Stimulated activated memory B cell treated with anti-CD40 and anti-IgM and Interleukin-4, amounts not matched to agents 10 μg/mL and 1 μg/mL and 100 μg/mL, for 72 hours (primary cell): Measurements from ENCODE around the gene BAD.

Experiments used
- ATAC-seq: fragments of 150-1000 bp; cut with Tn5 transposase; 2 replicates; pipeline ENCODE4 v1.10.0; 2021
- H3K27ac Mint-ChIP-seq: one replicate; pipeline ENCODE4 v1.8.0; 2022; ENCODE audit warnings: mild to moderate bottlenecking, mixed read lengths
- H3K27me3 Mint-ChIP-seq: one replicate; pipeline ENCODE4 v1.8.0; 2022; ENCODE audit warnings: mixed read lengths
- H3K36me3 Mint-ChIP-seq: one replicate; pipeline ENCODE4 v1.8.0; 2022; ENCODE audit warnings: mixed read lengths
- H3K4me1 Mint-ChIP-seq: one replicate; pipeline ENCODE4 v1.8.0; 2022; ENCODE audit warnings: mixed read lengths
- H3K4me3 Mint-ChIP-seq: one replicate; pipeline ENCODE4 v1.8.0; 2022; ENCODE audit warnings: mild to moderate bottlenecking, moderate library complexity, mixed read lengths
- H3K9me3 Mint-ChIP-seq: one replicate; pipeline ENCODE4 v1.8.0; 2022; ENCODE audit warnings: mixed read lengths

BAD gene

DNA sequence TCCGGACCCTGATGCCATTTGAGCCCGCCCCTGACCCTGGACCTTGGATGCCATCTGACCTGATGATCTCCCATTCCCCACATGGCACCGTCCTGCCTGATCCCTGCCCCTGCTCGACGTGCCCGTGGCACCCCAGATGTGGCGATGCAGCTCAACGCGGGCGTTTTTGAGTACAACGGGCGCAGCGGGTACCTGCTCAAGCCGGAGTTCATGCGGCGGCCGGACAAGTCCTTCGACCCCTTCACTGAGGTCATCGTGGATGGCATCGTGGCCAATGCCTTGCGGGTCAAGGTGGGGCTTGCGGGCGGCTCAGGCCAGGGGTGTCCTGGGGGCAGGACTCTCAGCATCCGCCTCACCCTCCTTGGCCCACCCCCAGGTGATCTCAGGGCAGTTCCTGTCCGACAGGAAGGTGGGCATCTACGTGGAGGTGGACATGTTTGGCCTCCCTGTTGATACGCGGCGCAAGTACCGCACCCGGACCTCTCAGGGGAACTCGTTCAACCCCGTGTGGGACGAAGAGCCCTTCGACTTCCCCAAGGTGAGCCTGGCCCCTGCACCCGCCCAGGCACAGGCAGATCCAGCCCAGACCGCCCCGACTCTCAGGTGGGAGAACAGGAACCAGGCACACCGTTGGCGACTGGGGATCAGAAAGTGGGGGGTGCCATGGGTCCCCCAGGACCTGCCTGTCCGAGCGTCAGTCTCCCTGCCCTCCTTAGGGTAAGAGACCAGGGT is 22.0 kb downstream of the BAD start:
- H3K9me3 Mint-ChIP-seq: no peaks in the 10 kb centered on the region
- H3K27me3 Mint-ChIP-seq: no peaks in the 10 kb centered on the region
- ATAC-seq: no peak
- H3K4me1 Mint-ChIP-seq: peaks cover 15% of the 10 kb centered on the region
- no peak overlapping the region for H3K27ac Mint-ChIP-seq
- no peak overlapping the region for H3K4me3 Mint-ChIP-seq
- H3K36me3 Mint-ChIP-seq: peaks cover 39% of the 10 kb centered on the region

DNA sequence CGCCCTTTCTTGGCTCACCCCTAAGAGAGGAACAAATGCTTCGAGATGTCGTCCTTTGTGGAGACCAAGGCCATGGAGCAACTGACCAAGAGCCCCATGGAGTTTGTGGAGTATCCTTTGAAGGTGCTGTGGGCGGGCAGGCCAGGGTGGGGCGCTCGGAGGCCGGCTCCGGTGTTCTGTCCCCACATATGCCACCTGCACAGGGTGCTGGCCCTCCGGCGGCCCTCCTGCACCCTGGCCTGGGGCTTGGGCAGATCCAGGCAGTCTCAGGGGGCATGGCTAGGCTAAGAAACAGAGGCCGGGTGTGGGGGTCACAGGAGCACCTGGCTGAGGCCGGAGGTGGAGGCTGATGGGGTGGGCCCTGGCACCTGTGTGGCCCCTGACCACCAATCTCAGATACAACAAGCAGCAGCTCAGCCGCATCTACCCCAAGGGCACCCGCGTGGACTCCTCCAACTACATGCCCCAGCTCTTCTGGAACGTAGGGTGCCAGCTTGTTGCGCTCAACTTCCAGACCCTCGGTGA is 22.8 kb downstream of the BAD start:
- H3K36me3 Mint-ChIP-seq: peaks cover 39% of the 10 kb centered on the region
- peaks cover 15% of the 10 kb centered on the region for H3K4me1 Mint-ChIP-seq
- H3K4me3 Mint-ChIP-seq: no peak overlapping the region

DNA sequence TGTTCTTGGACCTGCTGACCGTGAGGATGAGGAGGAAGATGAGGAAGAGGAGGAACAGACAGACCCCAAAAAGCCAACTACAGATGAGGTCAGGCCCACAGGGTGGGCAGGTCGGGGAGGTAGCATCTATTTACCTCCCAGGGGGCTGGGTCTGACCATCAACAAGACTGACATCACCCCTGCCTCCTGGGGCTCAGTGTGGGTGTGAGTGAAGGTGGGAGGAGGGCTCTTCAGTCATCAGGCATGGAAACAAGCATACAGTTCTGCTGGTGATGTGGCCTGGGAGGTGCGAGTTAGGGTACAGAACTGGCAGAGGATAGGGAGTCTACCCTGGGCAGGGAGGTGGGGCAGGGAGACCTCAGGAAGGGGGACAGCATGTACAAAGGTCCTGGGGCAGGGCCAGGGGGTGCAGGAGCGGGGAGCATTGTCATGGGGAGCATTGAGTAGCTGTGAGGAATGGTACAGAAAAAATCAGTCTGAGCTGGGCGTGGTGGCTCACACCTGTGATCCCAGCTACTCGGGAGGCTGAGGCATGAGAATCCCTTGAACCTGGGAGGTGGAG is 24.2 kb downstream of the BAD start:
- ATAC-seq: peak; percentile 49
- Mint-ChIP-seq H3K27me3 (no peaks in the 10 kb centered on the region), H3K27ac (peak overlapping the region; percentile 61), H3K4me1 (peaks cover 15% of the 10 kb centered on the region), H3K9me3 (no peaks in the 10 kb centered on the region), H3K4me3 (no peak overlapping the region), H3K36me3 (peaks cover 39% of the 10 kb centered on the region)

More for the DNA sequence above, 22.8 kb downstream of the BAD start:
- Mint-ChIP-seq H3K27me3 (no peaks in the 10 kb centered on the region), H3K9me3 (no peaks in the 10 kb centered on the region), H3K27ac (no peak overlapping the region)
- no peak for ATAC-seq

DNA sequence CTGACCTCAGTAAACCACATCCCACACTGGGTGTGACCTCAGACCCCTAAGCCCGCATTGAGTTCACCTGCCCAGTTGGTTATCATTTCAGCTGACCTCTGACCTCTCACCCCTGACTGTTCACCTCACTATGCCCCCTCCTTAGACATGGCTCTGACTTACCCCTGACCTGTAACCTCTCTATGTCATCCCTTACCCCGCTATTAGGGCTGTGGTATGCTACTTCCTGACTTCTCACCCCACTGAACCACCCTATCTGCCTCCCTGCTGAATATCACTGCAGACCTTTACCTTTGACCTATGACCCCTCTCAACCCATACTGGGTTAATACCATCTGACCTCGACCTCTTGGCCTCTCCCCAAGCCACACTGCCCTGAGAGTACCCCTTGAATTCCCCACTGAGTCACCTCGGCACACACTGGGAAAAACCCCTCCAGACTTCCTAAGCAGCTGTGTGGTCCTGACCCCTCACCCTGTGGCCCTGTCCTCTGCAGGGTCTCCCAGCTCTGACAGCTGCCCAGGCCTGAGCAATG is 24.9 kb downstream of the BAD start:
- no peaks in the 10 kb centered on the region for H3K9me3 Mint-ChIP-seq
- peak overlapping the region; percentile 61 for H3K27ac Mint-ChIP-seq
- H3K36me3 Mint-ChIP-seq: peaks cover 39% of the 10 kb centered on the region
- no peaks in the 10 kb centered on the region for H3K27me3 Mint-ChIP-seq
- ATAC-seq: peak; percentile 54
- H3K4me3 Mint-ChIP-seq: no peak overlapping the region
- peaks cover 15% of the 10 kb centered on the region for H3K4me1 Mint-ChIP-seq

DNA sequence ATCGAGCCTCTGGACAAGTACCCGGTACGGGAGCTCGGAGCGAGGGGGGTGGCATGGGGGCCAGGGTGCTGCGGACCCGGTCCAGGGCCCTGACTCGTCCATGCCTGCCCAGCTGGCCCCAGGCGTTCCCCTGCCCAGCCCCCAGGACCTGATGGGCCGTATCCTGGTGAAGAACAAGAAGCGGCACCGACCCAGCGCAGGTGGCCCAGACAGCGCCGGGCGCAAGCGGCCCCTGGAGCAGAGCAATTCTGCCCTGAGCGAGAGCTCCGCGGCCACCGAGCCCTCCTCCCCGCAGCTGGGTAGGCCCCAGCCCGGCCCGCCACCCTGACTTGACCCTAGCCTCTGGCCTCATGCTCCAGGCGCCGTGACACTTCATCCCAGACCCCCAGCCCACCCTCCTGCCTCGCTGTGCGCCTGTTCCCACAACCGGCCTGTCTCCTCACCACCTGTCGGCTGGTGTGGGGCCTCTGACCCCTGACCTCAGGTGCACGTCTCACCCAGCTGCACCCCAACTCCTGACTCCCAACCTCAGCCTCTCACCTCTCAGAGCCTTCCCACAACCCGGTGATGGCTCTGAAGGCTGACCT is 25.4 kb downstream of the BAD start:
- H3K4me1 Mint-ChIP-seq: peaks cover 15% of the 10 kb centered on the region
- no peak overlapping the region for H3K4me3 Mint-ChIP-seq
- H3K27ac Mint-ChIP-seq: no peak overlapping the region
- H3K9me3 Mint-ChIP-seq: no peaks in the 10 kb centered on the region
- no peaks in the 10 kb centered on the region for H3K27me3 Mint-ChIP-seq
- peaks cover 39% of the 10 kb centered on the region for H3K36me3 Mint-ChIP-seq
- ATAC-seq: peak; percentile 4

DNA sequence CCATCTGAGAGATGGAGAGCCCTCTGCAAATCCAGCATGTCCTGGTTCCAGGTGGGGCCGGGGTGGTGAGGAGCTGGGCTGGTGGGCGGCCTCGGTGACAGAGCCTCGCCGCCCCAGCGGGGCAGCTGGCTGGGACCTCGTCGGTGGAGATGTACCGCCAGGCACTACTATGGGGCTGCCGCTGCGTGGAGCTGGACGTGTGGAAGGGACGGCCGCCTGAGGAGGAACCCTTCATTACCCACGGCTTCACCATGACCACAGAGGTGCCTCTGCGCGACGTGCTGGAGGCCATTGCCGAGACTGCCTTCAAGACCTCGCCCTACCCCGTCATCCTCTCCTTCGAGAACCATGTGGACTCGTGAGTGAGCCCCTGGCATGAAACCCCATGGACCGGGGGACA is 26.1 kb downstream of the BAD start:
- ATAC-seq: no peak
- no peaks in the 10 kb centered on the region for H3K9me3 Mint-ChIP-seq
- H3K4me1 Mint-ChIP-seq: peaks cover 22% of the 10 kb centered on the region
- H3K27me3 Mint-ChIP-seq: no peaks in the 10 kb centered on the region
- no peak overlapping the region for H3K4me3 Mint-ChIP-seq
- peaks cover 39% of the 10 kb centered on the region for H3K36me3 Mint-ChIP-seq
- H3K27ac Mint-ChIP-seq: no peak overlapping the region

DNA sequence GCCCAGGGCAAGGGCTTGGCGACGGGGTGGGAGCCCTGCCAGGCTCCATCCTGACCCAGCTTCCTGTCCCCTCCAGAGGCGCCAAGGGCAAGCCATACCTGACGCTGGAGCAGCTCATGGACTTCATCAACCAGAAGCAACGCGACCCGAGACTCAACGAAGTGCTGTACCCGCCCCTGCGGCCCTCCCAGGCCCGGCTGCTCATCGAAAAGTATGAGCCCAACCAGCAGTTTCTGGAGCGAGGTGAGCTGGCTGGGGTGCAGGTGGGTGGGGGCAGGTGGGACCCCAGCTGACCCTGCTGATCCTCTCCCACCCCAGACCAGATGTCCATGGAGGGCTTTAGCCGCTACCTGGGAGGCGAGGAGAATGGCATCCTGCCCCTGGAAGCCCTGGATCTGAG is 28.2 kb downstream of the BAD start:
- no peak for ATAC-seq
- H3K36me3 Mint-ChIP-seq: peaks cover 23% of the 10 kb centered on the region

DNA sequence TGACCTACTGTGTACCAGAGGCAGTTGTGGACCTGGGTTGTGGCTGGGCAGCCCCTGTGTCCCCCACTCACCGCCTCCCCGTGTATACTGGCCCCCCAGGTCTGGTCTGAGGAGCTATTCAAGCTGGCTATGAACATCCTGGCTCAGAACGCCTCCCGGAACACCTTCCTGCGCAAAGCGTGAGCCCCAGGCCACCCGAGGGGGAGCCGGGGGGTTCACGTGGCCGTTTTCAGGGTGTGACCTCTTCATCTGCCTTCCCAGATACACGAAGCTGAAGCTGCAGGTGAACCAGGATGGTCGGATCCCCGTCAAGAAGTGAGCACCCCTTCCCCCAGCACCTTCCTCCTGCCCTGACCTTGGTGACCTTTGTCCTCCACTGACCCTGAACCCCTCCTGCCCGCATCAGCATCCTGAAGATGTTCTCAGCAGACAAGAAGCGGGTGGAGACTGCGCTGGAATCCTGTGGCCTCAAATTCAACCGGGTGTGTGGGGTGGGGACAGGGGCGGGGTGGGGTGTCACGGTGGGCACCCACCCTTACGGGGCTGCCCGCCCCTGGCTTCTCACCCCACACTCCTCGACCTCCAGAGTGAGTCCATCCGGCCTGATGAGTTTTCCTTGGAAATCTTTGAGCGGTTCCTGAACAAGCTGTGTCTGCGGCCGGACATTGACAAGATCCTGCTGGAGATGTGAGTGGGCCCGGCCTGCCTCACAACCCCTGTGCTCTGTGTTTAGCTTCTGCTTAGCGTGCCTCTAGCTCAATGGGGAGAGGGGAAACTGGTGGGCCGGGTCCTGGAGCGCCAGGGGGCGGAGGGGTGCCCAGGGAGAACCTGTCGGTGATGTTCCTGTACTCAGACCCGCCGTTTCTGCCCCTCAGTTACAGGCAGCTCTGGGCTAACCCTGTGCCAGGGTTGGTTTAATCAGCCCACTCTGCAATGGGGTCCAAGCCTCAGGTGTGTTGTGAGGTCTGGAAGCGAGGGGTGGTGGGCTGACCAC is 29.0 kb downstream of the BAD start:
- H3K27me3 Mint-ChIP-seq: no peaks in the 10 kb centered on the region
- peaks cover 22% of the 10 kb centered on the region for H3K36me3 Mint-ChIP-seq
- H3K9me3 Mint-ChIP-seq: no peaks in the 10 kb centered on the region
- peaks cover 45% of the 10 kb centered on the region for H3K4me1 Mint-ChIP-seq
- no peak overlapping the region for H3K27ac Mint-ChIP-seq
- no peak overlapping the region for H3K4me3 Mint-ChIP-seq
- ATAC-seq: no peak

More for the DNA sequence above, 28.2 kb downstream of the BAD start:
- Mint-ChIP-seq H3K27me3 (no peaks in the 10 kb centered on the region), H3K27ac (no peak overlapping the region), H3K9me3 (no peaks in the 10 kb centered on the region), H3K4me1 (peaks cover 38% of the 10 kb centered on the region), H3K4me3 (no peak overlapping the region)

DNA sequence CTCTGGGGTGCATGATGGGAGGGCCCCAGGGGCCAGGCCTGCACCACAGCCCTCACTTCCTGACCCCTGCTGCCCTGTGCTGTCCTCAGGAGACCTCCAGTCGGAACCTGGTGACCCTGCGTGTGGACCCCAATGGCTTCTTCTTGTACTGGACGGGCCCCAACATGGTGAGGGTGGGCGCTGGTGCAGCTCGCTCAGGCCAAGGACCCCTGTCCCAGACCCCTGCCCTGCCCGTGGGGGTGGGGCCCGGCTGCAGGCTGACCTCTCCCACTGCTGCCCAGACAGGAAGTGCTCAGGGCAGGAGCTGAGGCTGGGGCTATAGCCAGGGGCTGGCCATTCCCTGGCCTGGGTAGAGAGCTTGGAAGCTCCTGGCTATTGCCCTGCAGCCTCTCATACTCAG is 30.1 kb downstream of the BAD start:
- Mint-ChIP-seq H3K4me3 (no peak overlapping the region), H3K9me3 (no peaks in the 10 kb centered on the region)
- ATAC-seq: no peak

DNA sequence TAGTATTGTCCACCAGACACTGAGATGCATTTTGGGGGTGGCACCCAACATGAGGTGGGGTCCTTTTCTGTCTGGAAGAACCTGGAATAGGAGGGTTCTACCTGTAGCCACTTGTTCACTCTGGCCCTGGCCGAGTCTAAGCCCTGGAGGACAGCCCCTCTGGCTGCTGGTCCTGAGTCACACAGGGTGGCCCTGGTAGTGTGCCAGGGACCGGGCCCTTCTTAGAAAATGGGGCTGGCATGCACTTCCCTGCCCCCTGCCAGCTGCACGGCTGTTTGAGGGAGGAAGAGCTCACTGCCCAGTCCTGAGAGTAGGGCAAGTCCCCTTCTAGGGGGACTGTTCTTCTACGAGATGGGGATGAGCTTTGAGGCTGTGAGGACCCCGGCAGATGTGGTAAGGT is 31.0 kb downstream of the BAD start:
- H3K4me3 Mint-ChIP-seq: no peak overlapping the region
- peaks cover 8% of the 10 kb centered on the region for H3K36me3 Mint-ChIP-seq
- no peaks in the 10 kb centered on the region for H3K9me3 Mint-ChIP-seq
- H3K27ac Mint-ChIP-seq: no peak overlapping the region
- no peaks in the 10 kb centered on the region for H3K27me3 Mint-ChIP-seq
- ATAC-seq: no peak
- H3K4me1 Mint-ChIP-seq: peaks cover 37% of the 10 kb centered on the region

More for the DNA sequence above, 30.1 kb downstream of the BAD start:
- Mint-ChIP-seq H3K27me3 (no peaks in the 10 kb centered on the region), H3K27ac (peak overlapping the region; percentile 9), H3K4me1 (peaks cover 40% of the 10 kb centered on the region), H3K36me3 (peaks cover 11% of the 10 kb centered on the region)

DNA sequence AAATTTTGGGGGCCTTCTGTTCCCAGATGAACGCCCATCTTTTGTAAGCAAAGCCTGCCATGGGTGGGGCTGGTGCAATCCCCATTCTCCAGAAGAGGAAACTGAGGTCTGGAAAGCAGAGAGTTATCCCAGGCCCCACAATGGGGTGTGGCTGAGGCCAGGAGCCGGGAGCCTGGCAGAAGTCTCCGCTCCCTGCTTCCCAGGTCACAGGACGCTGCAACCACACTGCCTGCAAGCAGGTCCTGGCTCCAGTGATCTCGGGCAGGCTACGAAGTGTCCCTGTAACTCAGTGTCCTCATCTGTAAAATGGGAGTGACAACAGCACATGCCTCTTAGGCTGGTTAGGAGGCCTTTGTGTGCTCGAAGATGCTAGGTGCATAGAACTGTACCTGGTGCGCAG is 31.4 kb downstream of the BAD start:
- Mint-ChIP-seq H3K4me1 (peaks cover 39% of the 10 kb centered on the region), H3K4me3 (no peak overlapping the region), H3K9me3 (no peaks in the 10 kb centered on the region)

DNA sequence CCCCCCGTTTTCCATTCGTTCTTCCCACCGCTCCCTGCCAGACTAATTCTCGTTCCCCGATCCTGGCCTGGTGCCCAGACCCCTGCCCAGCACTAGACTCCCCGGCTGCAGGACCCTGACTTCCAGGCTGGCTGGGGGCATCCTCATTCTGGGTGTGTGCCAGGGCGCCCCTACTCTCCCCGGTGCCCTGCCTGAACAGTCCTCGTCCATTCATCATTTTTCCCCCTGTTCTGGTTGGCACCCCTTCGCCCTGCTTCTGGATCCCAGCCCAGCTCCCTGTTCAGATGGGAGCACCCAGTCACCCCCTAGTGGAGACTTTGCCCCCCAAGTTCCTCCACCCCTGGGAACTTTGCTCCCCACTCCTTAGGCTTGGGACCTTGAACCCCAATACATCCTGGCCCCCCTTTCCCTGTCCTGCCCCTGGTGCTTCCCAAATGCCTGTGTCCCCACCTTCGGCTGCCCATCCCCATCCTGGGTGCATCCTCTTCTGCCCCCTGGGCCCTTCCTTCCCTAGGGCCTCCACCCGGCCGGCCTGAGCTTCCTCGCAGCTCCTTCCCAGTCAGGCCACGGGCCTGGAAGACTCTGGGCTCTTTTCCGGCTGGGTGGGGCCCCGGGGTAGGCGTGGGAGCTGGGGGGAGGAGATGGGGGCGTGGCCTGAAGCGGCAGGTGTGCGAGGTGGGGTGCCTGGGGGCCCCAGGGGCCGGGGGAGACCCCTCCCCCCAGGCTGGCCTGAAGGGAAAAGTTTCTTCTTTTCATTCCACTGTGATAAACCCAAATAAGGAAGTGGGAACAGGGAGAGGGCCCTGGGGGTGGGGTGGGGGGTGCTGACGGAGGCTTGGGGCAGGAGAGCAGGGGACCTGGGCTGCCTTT is 32.2 kb downstream of the BAD start:
- H3K4me1 Mint-ChIP-seq: peaks cover 47% of the 10 kb centered on the region
- ATAC-seq: no peak
- H3K9me3 Mint-ChIP-seq: no peaks in the 10 kb centered on the region
- H3K36me3 Mint-ChIP-seq: no peaks in the 10 kb centered on the region
- no peaks in the 10 kb centered on the region for H3K27me3 Mint-ChIP-seq
- peak overlapping the region; percentile 86 for H3K4me3 Mint-ChIP-seq
- peak overlapping the region; percentile 36 for H3K27ac Mint-ChIP-seq

More for the DNA sequence above, 31.4 kb downstream of the BAD start:
- H3K27me3 Mint-ChIP-seq: no peaks in the 10 kb centered on the region
- ATAC-seq: no peak
- no peak overlapping the region for H3K27ac Mint-ChIP-seq
- peaks cover 4% of the 10 kb centered on the region for H3K36me3 Mint-ChIP-seq

DNA sequence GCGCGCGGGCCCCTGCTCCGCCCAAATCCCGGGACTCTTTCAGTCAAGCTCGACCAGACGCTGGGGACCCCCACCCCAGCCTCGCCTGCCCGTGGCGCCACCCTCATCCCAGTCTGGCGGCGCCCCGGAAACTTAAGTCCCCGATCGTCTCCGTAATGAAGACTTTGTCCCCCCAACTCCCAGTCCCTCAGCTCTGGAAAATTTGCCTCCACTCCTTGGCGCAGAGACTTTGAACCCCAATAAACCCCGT is 32.8 kb downstream of the BAD start:
- Mint-ChIP-seq H3K27me3 (no peaks in the 10 kb centered on the region), H3K27ac (peak overlapping the region; percentile 36)
- ATAC-seq: no peak

More for the DNA sequence above, 32.8 kb downstream of the BAD start:
- H3K36me3 Mint-ChIP-seq: no peaks in the 10 kb centered on the region
- no peaks in the 10 kb centered on the region for H3K9me3 Mint-ChIP-seq
- H3K4me1 Mint-ChIP-seq: peaks cover 50% of the 10 kb centered on the region
- H3K4me3 Mint-ChIP-seq: peak overlapping the region; percentile 86
